HG03095 (cell line): Measurements from ENCODE around the gene ASTN1.
A peak's percentile ranks its signal among the peaks of the same experiment; 100 is the strongest.

Source experiments
- ATAC-seq: cut with Tn5 transposase; IDR thresholded peaks from one replicate; pipeline ENCODE4 v1.9.1; 2021; ENCODE audit warnings: moderate library complexity; ENCODE audit not compliant: unreplicated experiment

The ASTN1 gene

DNA sequence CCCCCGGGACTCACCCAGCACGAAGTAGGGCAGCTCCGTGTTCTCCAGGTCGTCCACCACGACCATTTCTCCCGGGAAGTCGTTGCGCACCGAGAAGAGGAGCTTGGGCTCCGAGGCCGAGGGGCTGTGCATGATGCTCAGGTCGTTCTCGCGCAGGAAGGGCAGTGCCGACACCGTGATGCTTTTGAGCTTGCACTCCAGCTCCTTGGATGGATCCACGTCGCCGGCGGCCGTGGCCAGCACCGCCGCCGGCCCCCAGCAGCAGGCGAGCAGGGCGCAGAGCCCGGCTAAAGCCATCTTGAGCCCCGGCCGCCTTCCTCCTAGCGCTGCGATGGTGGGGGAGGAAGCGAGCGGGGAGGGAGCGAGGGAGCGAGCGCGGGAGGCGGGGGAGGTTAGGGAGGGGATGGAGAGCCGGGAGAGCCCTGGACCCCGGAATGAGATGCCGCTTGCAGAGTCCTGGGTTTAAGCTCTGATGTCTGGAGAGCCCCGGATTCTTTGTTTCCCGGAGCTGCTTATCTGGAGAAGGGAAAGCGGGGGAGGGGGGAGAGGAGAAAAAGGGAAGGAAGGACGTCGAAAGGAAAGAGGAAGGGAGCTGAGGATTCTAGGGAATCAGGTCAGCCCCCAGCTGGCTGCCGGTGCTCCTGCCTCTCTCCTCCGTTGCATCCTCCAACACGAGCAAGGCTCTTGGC, at the start of gene ASTN1:
Gene ASTN1 (minus strand): TSS at position 333 of the 689 bp plus-strand sequence. CDS start 36 bp downstream, at position 297.
- ATAC-seq, result no peak

DNA sequence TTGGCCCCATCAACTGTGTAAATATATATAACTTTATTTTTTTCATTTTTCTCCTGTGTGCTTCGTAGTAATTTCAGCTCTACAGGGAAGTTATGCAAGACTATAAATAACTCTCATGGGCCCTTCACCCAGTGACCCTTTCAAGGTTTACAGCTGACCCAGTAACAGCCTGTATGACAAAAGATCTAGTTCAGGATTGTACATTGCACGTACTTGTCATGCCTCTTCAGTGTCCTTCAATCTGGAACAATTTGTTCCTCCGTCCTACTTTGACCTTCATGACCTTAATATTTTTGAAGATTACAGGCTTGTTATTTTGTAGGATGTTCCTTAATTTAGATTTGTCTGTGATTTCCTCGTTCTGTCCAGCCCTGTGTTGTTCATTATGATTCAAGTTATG, 46.7 kb upstream of the ASTN1 start:
- no peak for ATAC-seq

DNA sequence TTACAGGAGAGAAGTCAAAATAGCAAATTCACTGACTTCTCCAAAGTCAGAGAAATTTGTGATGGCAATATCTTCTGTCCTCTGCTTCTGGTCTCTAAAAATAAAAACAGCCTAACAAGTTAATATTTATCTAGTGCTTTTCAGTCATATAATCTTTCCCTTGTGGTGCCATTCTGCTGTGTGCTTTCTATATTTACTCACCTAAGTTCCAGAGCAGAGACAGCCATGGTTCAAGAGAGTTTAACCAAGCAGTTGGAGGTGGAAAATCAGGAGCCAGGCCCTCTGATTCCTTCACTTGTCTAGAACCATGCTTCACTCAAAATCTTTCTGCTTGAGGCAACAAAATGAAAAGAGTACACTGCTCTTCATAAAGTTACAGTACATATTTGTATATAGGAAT, 45.6 kb upstream of the ASTN1 start:
- ATAC-seq, result no peak

DNA sequence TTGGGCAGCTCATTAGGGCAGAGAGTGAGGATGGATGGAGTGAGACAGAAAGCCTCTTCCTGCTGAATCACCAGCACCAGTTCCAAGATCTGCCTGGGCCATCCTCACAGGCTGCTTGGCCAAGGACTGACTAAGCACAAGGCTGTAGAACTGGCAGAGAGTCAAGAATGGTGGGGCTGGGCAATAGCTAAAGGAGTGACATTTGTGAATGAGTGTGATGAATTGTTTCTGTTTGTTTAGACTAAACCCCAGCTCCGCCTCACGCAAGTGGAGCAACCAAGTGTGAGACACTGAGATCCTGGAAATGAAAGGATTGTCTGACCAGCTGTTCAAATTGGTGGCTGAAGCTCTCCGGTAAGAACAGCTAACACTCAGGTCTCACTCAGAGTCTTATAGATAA, 44.8 kb upstream of the ASTN1 start:
- no peak for ATAC-seq

DNA sequence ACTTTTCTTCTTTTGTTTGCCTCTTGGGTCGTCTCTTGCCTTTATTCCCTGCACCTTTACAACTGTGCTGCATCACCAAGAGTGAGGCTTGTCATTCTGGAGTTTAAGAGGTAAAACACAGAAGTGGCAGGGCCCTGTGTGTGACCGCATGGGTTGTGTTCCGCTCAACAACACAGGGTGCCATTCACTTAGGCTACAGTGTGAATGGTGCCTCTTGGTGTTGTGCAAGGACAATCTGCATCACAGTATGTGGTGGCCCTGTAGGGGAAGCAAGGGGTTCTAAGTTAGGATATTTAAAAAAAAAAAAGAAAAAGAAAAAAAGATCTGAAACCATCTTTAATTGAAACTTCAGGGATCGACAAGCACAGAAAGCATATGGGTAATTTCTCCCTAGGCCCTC, 44.4 kb upstream of the ASTN1 start:
- no peak for ATAC-seq

DNA sequence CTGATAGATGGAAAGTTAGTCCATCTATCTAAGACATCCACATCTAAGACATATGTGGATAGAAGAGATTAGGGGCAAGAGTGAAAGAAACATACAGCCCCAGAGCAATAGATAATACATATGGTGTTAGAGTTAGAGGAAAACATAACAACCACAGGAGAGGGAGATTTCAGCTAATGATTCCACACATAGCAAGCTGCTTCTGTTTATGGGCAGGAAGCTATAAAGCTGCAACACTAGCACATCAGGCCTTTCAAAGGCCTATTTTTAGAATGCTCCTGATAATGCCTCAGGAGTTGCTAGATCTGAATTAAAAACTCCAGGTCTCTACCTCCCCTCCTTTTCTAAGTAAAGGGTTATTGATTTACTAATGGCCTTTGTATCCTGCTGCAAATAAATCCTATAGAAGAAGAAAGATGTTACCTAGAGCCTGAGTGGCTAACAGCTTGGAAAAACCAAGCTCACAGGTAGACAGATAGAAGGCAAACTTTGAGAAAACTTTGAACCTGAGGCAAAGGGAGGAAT, 42.4 kb upstream of the ASTN1 start:
- no peak for ATAC-seq

DNA sequence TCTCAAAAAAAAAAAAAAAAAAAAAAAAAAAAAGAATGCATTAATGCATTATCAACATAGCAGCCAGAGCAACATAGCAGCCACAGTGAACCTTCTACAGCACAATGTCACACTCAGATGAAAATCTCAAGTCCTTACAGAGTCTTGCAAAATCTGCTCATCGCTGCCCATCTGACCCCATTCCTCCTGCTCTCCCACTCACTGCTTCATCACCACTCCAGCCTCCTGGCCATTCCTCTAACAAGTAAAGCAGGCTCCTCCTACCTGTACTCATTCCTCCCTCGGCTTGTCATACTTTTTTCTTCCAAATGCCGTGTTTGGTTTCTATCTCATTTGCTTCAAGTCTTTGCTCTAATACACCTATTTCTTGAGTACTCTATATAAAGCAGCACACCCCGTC, 35.8 kb upstream of the ASTN1 start:
- ATAC-seq, result no peak

DNA sequence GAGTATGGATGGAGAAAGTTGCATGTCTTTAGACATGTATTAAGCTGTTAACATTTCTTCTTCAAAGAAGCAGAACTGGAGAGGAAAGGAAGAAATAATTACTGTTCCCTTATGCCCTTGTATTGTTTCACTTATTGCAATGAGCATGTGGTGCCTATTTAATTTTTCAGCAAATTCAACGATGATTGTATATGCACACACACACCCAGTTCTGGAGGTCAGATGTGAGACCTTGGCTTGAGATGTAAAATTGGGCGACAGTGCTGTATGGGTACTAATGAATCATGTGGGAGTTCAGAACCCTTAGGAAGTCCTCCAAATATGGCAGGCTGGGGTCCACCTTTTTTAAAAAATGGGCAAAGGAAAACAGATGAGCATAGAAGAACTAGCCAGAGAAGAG, 33.7 kb upstream of the ASTN1 start:
- ATAC-seq, result no peak

DNA sequence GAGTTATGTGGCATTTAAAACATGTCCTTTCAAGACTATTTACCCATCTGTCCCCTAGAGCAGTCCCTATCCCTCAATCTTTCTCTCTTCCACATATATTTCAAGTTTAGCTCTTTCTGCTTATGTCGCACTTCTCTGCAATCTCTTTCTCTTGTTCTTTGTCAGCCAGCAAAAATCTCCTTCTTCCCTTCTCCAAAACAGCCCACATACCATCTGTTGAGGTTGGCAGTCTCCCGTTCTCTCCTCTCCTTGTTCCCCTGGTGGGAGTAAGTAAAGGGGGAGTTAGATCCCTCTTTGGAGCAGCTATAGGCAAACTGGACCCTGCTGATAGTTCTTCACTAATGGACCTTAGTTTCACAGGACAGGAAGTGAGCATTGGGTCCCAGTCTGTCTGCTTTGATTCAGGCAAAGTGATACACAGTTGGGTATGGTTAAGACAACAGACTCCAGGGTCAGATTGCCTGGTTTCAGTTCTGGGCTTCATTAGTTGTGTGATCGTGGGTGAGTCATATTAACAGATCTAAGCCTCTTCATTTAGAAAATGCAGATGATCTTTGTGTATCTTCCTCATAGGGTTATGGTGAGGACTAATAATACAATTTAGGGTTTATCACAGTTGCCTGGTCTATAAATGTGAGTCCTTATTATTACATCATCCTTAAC, 25.9 kb upstream of the ASTN1 start:
- ATAC-seq, result no peak

DNA sequence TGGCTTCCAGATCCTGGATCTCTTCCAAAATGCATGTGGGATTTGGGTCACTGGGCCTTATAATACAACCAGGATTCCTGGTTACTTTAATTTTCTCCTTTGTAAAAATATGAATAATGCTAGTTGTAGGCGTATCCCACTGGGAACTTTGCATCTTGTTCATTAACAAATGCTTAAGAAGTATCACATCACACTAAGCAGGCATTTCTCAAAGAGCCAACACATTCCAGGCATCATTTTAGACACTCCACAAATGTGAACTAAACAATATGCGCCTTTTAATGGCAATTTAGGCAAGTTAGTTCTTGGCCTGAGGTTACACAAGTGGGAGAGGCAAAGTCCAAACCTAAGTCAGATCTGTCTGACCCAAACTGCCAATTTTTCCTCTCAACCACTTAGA, 22.1 kb upstream of the ASTN1 start:
- no peak for ATAC-seq

DNA sequence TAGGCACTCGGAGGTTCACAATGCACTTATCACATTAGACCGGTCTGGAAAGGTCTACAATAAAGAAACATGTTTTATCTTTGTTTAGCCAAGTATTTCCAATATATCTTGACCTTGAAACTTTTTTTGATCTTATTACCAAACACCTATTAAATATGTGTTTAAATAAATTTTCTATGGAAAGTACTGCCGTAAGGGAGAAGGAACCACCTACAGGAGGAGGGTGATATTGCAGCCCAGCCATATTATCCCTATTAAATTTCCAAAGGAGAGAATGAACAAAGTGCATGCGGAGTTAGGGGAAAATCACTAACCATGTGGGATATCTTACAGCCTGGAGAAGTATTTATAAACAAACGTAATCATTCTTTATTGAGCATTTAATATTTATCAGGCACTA, 20.7 kb upstream of the ASTN1 start:
- ATAC-seq, result no peak

DNA sequence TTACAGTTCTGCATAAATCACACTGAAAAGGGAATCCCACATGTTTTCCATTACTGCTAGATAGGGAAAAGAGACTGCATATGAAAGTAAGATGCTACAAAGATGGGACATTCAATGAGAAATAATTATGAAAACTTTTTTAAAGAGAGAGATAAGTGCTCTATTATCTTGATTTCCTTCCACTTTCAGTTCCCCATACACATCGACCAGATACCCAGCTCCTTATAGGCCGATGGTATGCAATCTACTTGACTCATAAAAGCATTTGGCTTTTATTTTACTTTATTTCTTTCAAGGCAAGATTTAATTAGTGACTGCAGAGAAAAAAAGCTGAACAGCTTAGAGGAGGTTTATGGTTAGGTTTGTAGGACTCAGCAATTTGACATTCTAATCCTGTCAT, 19.3 kb upstream of the ASTN1 start:
- no peak for ATAC-seq

DNA sequence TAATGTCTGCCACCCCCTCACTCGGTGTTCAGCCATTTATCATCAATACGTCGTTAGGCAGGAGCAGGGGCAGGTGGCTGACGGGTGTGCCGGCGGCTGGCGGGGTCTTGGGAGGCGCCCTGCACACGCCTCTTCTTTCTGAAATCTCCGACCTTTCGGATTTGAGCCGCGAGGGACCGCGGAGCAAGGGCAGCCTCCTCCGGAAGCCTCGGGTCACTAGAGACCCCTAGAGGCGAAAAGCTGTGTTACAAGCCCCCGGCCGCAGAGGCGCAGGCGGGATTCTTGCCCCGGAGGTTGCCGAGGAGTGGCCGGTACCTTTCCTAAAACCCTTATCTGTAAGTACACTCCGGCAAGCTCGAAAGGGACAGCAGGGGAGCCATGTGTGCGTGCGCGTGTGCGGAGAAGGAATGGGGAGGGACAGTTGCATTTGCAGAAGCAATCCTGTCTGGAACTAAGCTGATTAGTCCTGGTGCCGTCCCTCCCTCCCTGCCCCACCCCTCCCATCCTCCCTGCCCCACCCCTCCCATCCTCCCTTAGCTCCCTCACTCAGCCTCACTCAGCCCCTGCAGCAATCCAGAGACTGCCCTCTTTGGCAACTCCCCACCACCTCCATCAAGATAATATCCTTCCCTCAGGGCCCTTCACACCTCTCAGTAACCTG, 17.2 kb upstream of the ASTN1 start:
- peak; percentile 97 for ATAC-seq

DNA sequence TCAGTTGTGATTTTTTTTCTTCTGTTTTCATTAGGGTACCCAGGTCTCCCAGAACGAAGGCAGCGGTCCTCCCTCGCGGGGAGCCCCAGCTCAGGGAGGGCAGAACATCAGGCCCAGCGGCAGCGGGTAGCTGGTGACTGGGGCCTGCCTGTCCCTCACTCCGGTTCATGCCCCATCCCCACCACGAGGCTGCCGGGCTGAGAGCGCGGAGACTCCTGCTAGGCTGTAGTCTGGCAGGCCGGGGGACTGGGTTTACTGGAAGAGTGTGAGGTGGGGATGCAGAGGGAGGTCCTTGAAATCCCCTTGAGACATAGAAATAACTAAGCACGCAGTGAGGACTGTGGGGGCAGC, 16.7 kb upstream of the ASTN1 start:
- no peak for ATAC-seq

DNA sequence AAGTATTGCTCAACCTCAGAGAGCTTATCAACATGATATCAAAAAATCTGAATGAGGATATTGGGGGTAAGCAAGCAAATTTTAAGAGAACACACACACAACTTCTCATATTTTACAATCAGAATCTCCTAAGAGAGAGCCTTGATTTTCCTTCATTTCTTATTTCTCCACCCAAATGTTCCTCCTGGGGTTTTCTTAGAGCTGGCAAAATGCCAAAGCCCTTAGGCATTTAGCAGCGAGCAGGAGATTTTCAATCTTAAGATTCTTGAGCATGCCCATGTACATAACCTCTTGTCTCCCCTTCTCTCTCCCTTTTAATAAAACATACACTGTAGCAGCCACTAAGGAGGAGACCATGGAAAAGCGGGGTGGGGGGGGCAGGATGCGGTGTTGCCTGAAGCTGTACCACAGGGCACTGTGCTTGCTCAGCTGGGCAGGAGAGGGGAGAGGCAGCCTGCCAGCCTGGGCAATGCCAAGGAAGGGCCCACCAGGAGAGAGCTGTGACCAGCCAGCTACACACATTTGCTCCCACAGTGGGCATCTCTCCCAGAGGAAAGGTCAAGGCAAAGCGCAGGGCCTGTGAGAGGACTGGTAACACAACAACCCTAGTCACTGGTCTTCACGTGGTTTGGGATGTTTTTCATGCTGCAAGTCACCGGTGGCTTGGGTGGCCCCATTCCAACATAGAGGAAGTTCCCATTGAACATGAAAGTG, 10.6 kb upstream of the ASTN1 start:
- ATAC-seq, result no peak

DNA sequence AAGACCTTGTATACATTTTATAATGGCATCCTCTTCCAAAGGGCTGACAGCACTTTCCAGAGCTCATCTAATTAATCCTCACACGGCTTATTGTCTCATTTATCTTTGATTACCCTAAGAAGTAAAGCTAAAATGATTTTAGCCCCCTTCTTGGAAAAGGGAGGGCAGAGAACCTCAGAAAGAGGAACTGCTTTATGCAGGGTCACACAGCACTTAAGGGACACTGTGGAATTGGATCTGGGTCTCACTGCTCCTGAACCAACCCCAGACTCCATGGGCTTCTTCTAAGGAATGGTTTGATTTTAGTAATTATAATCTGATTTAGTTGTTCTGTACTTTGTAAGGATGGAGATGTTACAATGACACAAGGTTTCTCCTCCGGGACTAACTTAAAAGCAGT, 9.5 kb upstream of the ASTN1 start:
- no peak for ATAC-seq

DNA sequence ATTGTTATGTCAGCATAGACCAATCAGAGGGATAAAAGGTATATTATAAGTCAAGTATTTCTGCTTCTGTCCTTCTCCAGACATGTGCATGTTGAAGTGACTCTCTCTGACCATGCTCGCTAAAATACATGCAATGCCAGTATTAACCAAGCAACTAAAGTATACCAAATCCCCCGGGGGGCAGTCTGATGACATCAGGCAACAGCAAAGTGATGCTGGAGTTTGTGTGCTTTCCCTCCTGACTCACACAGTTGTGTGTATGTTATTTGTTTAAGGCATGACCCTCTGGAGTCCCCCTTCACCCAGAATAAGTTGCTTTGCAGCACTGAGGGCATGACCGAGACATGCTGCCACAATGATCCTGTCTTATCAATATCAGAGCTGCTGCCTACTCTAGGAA, 8.4 kb upstream of the ASTN1 start:
- ATAC-seq, result no peak

DNA sequence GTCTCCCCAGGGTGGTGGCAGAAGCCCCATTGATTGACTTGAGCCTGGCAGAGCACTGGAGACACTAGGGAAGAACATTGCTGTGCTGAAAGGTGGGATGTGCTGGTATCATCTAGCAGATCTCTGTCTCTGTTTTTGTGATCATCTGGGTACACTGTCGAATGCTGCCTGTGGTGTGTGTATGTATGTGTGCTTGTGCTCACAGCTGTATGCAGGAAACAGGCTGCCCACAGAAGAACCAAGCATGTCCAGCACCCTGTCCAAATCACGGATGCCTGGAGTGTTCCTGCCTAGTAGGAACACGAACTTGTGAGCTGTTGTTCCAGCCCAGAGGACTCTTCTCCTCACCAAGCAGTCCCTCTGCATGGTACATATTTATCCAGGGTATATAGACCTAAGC, 7.8 kb upstream of the ASTN1 start:
- no peak for ATAC-seq

DNA sequence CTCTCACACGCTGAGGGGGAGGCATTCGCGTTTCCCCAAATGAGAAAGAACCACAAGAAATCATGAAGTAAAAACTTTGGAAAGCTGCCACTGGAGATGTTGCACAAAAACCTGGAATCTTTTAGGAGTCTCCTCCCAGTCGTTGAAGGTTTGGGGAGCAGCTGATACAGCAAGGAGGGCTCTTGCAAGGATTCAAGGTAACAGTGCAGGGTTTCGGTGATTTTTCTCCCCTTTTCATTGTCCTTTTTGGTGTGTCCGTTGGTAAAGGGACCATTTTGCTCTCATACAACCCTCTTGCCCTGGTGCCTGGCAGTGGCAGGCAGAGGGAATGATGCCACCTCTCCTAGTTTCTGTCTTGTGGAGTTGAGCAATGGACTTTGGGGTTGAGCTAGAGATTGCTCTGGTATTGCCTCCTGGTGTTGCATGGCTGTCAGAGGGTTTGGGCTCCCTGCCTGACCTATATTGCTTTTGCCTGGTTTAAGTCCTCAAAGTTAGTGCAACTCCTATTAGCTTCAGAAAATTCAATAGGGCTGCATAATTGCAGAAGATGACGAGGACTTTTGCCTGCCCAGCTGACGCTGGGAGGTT, 7.1 kb upstream of the ASTN1 start:
- ATAC-seq, result no peak

DNA sequence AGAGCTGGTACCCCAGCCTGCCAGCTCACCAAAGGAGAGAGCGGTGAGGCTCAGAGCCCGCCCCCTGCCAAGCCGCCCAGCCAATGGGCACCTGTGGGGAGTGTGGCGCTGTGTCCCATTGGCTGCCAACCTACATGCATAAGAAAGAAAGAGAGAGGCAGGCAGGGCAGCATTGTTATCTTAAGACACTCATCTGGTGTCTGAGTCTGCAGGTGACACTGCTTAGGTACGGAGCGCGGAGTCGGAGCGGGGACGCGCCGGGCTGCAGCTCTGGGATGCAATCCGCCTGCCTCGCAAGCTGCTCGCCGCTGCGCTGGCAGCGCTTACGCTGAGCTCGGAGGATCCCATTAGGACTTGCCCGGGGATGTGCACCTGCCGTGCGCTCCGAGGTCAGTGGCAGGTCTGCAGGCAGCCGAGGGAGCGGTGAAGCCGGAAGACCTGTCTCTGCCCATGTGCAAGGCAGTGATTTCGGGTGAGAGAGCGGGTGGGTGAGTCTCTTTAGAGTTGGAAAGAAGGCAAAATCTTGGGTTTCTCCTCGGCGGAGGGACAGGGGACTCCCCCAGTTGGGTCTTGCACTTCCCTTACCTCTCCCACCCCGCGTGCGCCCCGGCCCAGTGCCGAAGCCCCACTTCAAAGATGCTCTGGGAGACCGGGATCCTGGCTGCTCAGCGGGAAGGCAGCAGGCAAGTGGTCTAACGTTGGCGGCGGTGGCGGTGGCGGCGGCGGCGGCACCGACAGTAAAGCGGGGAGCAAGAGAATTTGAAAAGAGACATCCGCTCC, 6.4 kb upstream of the ASTN1 start, which contains the start of gene BRINP2:
Gene BRINP2 (plus strand): TSS at position 203 of the 780 bp plus-strand sequence. CDS start 58,919 bp downstream, outside the sequence.
- no peak for ATAC-seq
